DMS79 (cell line): Measurements from ENCODE around the gene CDKN2B-AS1.

Source experiments
- DNase-seq: peaks from one replicate; lab custom pipeline; 2025; lab: John Stamatoyannopoulos, UW

Gene CDKN2B-AS1

GRCh38 chr9:21982861-21983560 lies 11.6 kb upstream of the CDKN2B-AS1 start:
- no peak for DNase-seq

DNA sequence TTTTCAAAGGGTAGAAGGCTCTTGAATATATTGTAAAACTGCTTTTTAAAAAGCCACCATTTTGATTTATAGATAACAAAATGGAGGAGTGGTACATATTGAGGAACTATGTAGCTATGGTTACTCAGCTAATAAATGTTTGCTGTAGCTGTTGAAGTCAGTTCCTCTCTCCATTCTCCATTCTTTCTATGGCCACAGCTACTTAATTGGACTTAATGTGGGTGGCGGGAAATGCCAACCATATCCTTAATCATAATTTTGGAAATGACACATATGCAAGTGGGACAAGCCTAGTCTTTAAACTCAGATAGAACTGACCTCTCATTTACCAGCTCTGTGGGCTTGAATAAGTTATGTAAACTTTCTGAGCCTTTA lies 11.0 kb upstream of the CDKN2B-AS1 start:
- no peak for DNase-seq

DNA sequence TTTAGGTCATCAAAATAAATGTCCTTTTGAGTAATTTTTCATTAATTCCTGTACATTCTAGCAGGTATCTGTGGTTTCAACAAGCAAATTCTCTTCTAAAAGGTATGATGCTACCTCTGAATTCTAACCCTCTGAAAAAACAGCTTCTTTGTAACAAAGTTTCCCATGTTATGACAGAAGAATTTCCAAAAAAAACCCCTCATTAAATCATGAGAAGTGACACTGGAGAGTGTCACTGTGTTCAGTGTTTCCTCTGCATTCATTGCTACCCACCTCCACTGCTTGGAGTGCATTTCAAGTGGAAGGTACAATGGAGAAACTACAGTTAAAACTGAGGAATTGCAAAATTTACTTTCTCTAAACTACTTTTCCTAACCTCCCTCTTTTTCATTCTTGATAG lies 10.5 kb upstream of the CDKN2B-AS1 start:
- no peak for DNase-seq

- no peak for DNase-seq
These were observed 8.5 kb upstream of the CDKN2B-AS1 start for GRCh38 chr9:21985964-21986667.

- DNase-seq: peak; percentile 58
These were observed 6.3 kb upstream of the CDKN2B-AS1 start for GRCh38 chr9:21988056-21988990.

DNA sequence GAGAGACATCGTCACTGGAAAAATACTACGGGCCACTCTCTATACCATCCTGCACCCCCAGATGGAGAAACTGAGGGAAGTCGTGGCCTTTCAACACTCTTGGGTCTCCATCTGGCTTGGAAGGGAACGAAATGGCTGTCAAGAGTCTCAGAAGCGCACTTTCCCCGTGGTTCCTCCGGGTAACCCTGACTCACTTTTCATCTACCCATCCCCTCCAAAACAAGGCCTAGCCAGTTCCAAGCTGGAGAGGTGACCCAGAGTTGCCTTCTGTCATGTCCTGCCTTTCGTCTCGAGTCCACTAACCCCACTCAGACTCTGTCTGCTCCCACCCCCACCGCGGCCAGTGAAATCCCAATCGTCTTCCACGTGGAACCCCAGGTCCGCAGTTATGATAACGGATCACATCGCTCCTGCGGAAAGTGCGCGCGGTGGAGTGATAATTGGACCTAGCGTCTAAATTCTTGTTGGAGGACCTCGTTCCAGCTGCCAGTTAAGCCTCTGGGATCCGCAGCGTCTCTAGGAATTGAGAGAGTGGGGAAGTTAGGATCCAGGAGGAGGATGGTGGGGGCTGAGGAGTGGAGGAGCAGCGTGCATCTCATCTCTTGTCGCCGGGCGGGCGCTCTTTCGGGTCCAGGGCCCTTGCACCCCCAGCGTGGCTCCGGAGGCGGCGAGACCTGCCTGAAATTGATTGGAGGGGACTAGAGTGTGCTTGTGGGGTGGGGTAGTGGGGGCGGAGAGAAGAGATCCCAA lies 5.0 kb upstream of the CDKN2B-AS1 start:
- peak; percentile 62 for DNase-seq

- peak; percentile 45 for DNase-seq
These were observed 3.3 kb upstream of the CDKN2B-AS1 start for GRCh38 chr9:21991072-21991959.

GRCh38 chr9:21993007-21993406 lies 1.6 kb upstream of the CDKN2B-AS1 start:
- DNase-seq: no peak

GRCh38 chr9:21993893-21994555 lies 567 bp upstream of the CDKN2B-AS1 start, which contains the start of gene CDKN2A:
TSS of gene CDKN2A (minus strand) at chr9:21994392.
- peak; percentile 87 for DNase-seq

GRCh38 chr9:21995006-21995665 lies 545 bp downstream of the CDKN2B-AS1 start:
- peak; percentile 76 for DNase-seq

GRCh38 chr9:21995666-21996398 lies 1.2 kb downstream of the CDKN2B-AS1 start:
- no peak for DNase-seq

GRCh38 chr9:21996438-21996837 lies 1.8 kb downstream of the CDKN2B-AS1 start:
- peak; percentile 10 for DNase-seq

DNA sequence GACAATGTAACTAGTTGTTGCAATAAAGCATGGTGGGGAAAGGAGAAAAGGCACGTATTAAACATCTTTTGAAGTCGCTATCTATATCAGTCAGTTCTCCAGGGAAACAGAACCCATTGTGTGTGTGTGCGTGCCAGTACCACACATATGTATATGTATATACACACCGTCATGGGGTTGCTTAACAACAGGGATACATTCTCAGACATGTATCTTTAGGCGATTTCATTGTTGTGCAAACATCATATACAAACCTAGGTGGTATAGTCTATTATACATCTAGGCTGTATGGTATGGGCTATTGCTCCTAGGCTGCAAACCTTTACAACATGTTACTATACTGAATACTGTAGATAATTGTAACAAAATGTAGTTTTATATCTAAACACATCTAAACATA lies 2.3 kb downstream of the CDKN2B-AS1 start:
- no peak for DNase-seq

GRCh38 chr9:21997480-21997879 lies 2.9 kb downstream of the CDKN2B-AS1 start:
- DNase-seq: no peak

GRCh38 chr9:21998026-21998425 lies 3.4 kb downstream of the CDKN2B-AS1 start:
- DNase-seq: no peak

DNA sequence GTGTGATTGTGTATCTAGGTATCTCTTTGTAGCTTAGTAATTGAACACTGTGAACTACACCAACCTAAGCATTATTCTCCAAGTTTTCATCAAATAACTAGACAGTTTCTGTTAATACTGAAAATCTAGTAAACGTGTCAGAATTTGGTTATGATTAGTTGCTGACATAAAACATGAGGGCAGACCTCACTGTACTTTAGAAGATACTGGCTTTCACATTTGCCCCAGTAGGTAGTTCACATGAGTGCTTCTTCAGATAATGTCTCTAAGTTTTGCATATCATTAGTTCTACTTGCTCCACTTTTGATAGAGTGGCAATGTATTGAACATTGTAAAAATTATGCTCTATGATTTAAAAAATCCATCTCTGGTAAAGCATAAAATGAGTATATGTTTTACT lies 7.4 kb downstream of the CDKN2B-AS1 start:
- no peak for DNase-seq

DNA sequence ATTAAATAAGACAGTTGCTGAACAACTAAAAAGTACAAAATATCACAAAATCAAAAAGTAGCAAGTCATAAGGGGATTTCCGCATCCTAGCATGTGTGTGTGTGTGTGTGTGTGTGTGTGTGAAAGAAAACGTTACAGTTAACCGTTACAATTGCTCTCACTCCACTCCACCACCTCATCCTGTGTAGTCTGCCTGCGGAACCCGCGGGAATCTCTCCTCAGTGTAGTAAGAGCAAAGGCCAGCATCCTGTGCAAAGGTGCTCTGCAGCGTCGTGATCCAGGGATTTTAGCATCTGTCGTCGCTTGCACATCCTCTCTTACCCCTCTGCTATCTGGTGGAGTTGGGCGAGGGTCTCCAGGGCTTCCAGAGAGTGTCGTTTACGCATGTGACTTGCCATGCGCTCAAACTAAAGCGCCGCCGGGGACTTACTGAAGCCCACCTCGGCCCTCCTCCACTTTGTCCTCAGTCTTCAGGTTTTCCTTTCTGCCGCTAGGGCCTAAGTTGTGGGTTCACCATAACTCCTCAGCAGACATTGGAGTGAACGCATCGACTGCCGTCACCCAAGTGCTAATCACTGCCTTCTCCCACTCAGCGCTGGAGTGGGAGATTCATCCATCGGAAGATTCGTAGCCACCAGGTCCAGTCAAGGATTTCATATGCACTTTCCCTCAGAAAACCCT lies 10.6 kb downstream of the CDKN2B-AS1 start:
- DNase-seq: no peak
